Left ventricle myocardium inferior (tissue), 1 donor: ENCODE data around the gene FIBIN. TPM values are rescaled to one million over a fixed set of nuclear protein-coding genes. Genes with fewer than 3 reads are reported as not detected.

Experiments used
- DNase-seq: peaks from one replicate; pipeline ENCODE4 v3.0.0-alpha.2; 2020
- H3K27ac ChIP-seq: fragments of 200-600 bp; replicated peaks from 2 replicates; pipeline ENCODE4 v1.8.0; 2021
- H3K27me3 ChIP-seq: fragments of 200-600 bp; 2 replicates; pipeline ENCODE4 v1.8.0; 2021; ENCODE audit warnings: low read depth
- H3K36me3 ChIP-seq: fragments of 200-600 bp; 2 replicates; pipeline ENCODE4 v1.8.0; 2021
- H3K4me1 ChIP-seq: fragments of 200-600 bp; 2 replicates; pipeline ENCODE4 v1.8.0; 2021
- H3K4me3 ChIP-seq: fragments of 200-600 bp; 2 replicates; pipeline ENCODE4 v1.8.0; 2021; ENCODE audit warnings: mild to moderate bottlenecking, moderate library complexity
- H3K9me3 ChIP-seq: fragments of 200-600 bp; replicated peaks from 2 replicates; pipeline ENCODE4 v1.8.0; 2021
- intact Hi-C: fragments of 100-400 bp; cut with micrococcal nuclease; formaldehyde crosslinking; loops from one replicate; pipeline ENCODE4 v1.11.0; 2022
- total RNA-seq: library from RNA; stranded (reverse); fragmentation: NEBNext Ultra II Directional; extraction: Animal tissue kit (Norgen Biotek cat#: 25700); gene quantifications from one replicate; pipeline ENCODE4 v1.2.1, GENCODE V29; 2021
- TF ChIP-seq, protein P1 (sequence below): fragments of 200-600 bp; IDR thresholded peaks from 2 replicates; pipeline ENCODE4 v1.8.0; 2021; ENCODE audit warnings: antibody characterized with exemption, mild to moderate bottlenecking, borderline replicate concordance
- donor health status: DM: no; HTN: yes; CAD: no; lungs with severe emphysema.

The FIBIN gene
- total RNA-seq, 1 donor from 2014 or later = 10.5 TPM

DNA sequence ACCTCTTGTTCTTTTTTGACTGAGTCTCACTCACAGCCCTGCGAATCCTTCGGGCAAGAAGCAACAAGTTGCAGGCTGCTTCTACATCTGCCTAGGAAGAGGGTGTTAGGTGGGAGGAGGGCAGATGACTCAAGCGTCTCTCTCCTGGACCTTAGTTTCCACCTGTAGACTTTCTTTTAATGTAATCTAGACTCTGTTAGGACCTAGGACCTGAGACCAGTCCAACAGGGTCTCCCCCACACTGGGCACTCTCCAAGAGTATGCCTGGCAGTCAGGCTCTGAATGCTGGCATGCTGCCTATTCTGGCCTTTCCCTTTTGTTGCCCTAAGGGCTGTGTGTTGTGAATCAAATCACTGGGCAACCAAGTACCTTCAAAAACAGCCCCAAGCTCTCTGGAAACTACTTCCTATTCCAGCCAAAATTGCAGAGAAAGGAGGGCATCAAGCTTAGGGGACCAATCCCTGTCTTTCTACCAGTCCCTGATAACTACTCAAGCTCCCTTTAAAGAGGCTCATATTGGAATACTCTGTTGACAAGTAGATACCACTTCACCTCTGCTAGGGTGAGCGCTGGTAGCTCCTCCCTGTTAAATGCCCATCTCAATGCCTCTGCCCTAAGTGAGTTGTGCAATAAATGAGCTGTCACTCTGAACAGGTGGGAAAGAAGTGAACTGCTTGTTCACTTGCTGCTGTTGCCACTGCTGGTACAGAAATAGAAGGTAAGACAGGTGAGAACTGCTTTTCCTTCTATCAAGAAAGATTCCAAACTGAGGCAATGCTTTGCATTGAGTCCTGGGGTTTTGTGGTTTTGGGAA is 46.6 kb downstream of the FIBIN start, which contains the start of gene BBOX1:
Gene BBOX1 (plus strand): TSS at position 514 of the 814 bp plus-strand sequence. CDS start 14,616 bp downstream, outside the sequence.
- no peaks in the 10 kb centered on the region for H3K27me3 ChIP-seq
- intact Hi-C loops = no loop called here
- TF ChIP-seq, protein P1, sequence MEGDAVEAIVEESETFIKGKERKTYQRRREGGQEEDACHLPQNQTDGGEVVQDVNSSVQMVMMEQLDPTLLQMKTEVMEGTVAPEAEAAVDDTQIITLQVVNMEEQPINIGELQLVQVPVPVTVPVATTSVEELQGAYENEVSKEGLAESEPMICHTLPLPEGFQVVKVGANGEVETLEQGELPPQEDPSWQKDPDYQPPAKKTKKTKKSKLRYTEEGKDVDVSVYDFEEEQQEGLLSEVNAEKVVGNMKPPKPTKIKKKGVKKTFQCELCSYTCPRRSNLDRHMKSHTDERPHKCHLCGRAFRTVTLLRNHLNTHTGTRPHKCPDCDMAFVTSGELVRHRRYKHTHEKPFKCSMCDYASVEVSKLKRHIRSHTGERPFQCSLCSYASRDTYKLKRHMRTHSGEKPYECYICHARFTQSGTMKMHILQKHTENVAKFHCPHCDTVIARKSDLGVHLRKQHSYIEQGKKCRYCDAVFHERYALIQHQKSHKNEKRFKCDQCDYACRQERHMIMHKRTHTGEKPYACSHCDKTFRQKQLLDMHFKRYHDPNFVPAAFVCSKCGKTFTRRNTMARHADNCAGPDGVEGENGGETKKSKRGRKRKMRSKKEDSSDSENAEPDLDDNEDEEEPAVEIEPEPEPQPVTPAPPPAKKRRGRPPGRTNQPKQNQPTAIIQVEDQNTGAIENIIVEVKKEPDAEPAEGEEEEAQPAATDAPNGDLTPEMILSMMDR = no peak
- DNase-seq = no peak
- H3K4me1 ChIP-seq = no peaks in the 10 kb centered on the region
- peaks cover 55% of the 10 kb centered on the region for H3K9me3 ChIP-seq
- no peaks in the 10 kb centered on the region for H3K36me3 ChIP-seq
- H3K4me3 ChIP-seq = no peak within 1 kb of the TSS
- no peak within 1 kb of the TSS for H3K27ac ChIP-seq

DNA sequence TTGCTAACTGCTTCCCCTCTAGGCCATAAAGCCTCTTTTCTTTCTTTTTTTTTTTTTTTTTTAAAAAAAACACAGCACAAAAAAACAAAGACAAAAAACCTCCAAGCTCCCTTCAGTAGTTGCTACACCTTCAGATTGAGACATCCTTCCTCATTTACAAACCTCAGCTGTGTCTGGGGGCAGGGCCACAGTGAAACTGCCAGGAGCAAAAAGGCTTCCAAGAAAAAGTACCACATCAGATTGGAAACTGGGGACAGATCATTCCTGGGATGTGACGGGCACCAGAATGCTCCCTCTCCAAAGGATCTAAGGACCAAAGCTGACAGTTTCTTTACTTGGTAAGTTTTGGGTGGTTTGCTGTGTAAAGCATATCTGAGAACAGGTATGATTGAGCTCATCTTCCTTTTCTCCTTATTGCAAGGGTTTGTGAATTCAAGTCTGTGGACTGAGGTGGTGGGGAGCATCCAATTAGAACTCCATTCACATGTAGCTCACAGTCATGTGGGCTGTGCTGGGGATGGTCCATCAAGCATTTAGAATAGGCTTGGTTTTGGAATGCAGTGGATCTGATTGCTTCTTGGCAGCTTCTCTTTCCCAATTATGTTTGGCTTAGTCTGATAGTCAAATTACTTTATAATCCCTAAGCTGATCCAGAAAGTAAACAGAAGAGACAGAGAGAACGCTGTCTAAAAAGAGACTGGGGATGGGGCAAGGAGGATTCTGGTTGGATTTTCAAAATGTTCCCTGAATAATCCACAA is 47.4 kb downstream of the FIBIN start:
- no peak overlapping the region for H3K4me3 ChIP-seq
- no peaks in the 10 kb centered on the region for H3K27me3 ChIP-seq
- no peak overlapping the region for H3K27ac ChIP-seq
- TF ChIP-seq, protein P1 = no peak
- no peaks in the 10 kb centered on the region for H3K36me3 ChIP-seq
- no peak for DNase-seq
- H3K4me1 ChIP-seq = no peaks in the 10 kb centered on the region
- intact Hi-C loops = no loop called here
- peaks cover 46% of the 10 kb centered on the region for H3K9me3 ChIP-seq

Other genes starting within 250 kb of the FIBIN start
- not detected for gene BBOX1, start 46.7 kb downstream of the FIBIN start, total RNA-seq